Tibial nerve (tissue), 3 donors: ENCODE results near the gene DNAH14.

Source experiments
- POLR2A ChIP-seq, 2 donors: fragments of 450-650 bp; IDR thresholded peaks; one replicate each; pipeline ENCODE4 v1.6.1; 2017; ENCODE audit warnings: antibody characterized with exemption in 2 of 2, mild to moderate bottlenecking in 2 of 2, moderate library complexity in 2 of 2
- TF ChIP-seq, protein P1 (sequence below), 5 experiments: fragments of 200-600 bp in 3 of 5; fragments of 450-650 bp in 2 of 5; sonication (generic) in 3 of 5; IDR thresholded peaks; one replicate each; pipeline ENCODE4 v1.5.1; 2016 to 2019; ENCODE audit warnings: antibody characterized with exemption in 5 of 5, mild to moderate bottlenecking in 3 of 5, moderate library complexity in 2 of 5

DNA sequence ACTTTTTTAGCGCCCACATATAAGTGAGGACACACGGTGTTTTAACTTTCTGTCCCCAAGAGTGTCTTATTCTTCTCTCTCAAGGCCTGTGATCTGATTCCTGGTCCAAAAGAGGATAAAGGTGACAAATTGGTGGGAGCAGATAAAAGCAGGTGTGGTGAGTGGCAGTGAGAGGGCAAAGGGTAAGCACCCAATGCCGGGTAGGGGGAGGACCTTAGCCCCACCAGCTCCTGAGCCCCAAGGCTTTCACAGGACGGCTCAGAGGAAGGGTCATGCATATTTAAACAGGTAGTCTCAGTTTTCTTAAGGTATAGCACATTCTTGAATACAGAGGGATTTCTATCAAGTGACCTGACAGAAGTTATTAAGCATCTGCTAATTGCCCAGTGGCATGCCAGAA lies 478.8 kb downstream of the DNAH14 start:
- TF ChIP-seq, protein P1, sequence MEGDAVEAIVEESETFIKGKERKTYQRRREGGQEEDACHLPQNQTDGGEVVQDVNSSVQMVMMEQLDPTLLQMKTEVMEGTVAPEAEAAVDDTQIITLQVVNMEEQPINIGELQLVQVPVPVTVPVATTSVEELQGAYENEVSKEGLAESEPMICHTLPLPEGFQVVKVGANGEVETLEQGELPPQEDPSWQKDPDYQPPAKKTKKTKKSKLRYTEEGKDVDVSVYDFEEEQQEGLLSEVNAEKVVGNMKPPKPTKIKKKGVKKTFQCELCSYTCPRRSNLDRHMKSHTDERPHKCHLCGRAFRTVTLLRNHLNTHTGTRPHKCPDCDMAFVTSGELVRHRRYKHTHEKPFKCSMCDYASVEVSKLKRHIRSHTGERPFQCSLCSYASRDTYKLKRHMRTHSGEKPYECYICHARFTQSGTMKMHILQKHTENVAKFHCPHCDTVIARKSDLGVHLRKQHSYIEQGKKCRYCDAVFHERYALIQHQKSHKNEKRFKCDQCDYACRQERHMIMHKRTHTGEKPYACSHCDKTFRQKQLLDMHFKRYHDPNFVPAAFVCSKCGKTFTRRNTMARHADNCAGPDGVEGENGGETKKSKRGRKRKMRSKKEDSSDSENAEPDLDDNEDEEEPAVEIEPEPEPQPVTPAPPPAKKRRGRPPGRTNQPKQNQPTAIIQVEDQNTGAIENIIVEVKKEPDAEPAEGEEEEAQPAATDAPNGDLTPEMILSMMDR (IDR thresholded peaks at IDR 0.05): no peak
- TF ChIP-seq POLR2A (IDR thresholded peaks at IDR 0.05): no peak
